AG09309 (cell line): ENCODE results near the gene OCSTAMP.

Experiments used
- DNase-seq: peaks from one replicate; pipeline ENCODE4 v3.0.0-alpha.2; 2010; ENCODE audit warnings: low read depth
- H3K4me3 ChIP-seq: 2 replicates; pipeline ENCODE4 v1.5.1; 2011; ENCODE audit warnings: mild to moderate bottlenecking, low read depth, low read length, moderate library complexity; ENCODE audit not compliant: control insufficient read depth
- CTCF ChIP-seq: IDR thresholded peaks from 2 replicates; pipeline ENCODE4 v1.5.1; 2011; ENCODE audit warnings: mild to moderate bottlenecking, low read depth, low read length, inconsistent platforms; ENCODE audit not compliant: insufficient read depth, control insufficient read depth; ENCODE audit errors: missing control alignments

Gene OCSTAMP

GRCh38 chr20:46549188-46549972, 1.1 kb downstream of the OCSTAMP start:
- no peak overlapping the region for H3K4me3 ChIP-seq
- TF ChIP-seq CTCF, result no peak
- DNase-seq, result no peak

GRCh38 chr20:46548688-46549087, 1.8 kb downstream of the OCSTAMP start:
- H3K4me3 ChIP-seq, result no peak overlapping the region
- TF ChIP-seq CTCF, result no peak
- no peak for DNase-seq

- no peak overlapping the region for H3K4me3 ChIP-seq
- TF ChIP-seq CTCF, result no peak
- DNase-seq, result no peak
Observed at GRCh38 chr20:46547995-46548394, 2.5 kb downstream of the OCSTAMP start.

- DNase-seq, result no peak
- no peak for TF ChIP-seq CTCF
- no peak overlapping the region for H3K4me3 ChIP-seq
Observed at GRCh38 chr20:46546936-46547335, 3.5 kb downstream of the OCSTAMP start.

- no peak for TF ChIP-seq CTCF
- no peak overlapping the region for H3K4me3 ChIP-seq
- DNase-seq, result no peak
Observed at GRCh38 chr20:46546298-46546697, 4.2 kb downstream of the OCSTAMP start.

- no peak overlapping the region for H3K4me3 ChIP-seq
- DNase-seq, result no peak
- TF ChIP-seq CTCF, result no peak
Observed at GRCh38 chr20:46545827-46546138, 4.7 kb downstream of the OCSTAMP start.
